Mucosa of rectum (tissue), 2 donors: ENCODE data around the gene ACTN1.

Experiments used
- H3K27ac ChIP-seq, 2 donors: one replicate each; pipeline ENCODE4 v1.7.0; 2013; ENCODE audit warnings: inconsistent platforms in 2 of 2, low read depth in 2 of 2, low read length in 2 of 2
- H3K27me3 ChIP-seq, 2 donors: one replicate each; pipeline ENCODE4 v1.7.0; 2013; ENCODE audit warnings: low read length in 2 of 2; ENCODE audit not compliant: control insufficient read depth in 2 of 2, insufficient read depth in 2 of 2
- H3K36me3 ChIP-seq, 2 donors: one replicate each; pipeline ENCODE4 v1.7.0; 2013; ENCODE audit warnings: low read length in 2 of 2; ENCODE audit not compliant: control insufficient read depth in 2 of 2, insufficient read depth in 2 of 2
- H3K4me1 ChIP-seq, 2 donors: one replicate each; pipeline ENCODE4 v1.7.0; 2013; ENCODE audit warnings: low read length in 2 of 2, mild to moderate bottlenecking in 1 of 2; ENCODE audit not compliant: control insufficient read depth in 2 of 2, insufficient read depth in 2 of 2
- H3K4me3 ChIP-seq, 2 donors: one replicate each; pipeline ENCODE4 v1.7.0; 2013; ENCODE audit warnings: low read length in 2 of 2
- H3K9ac ChIP-seq, 2 donors: one replicate each; pipeline ENCODE4 v1.7.0; 2013; ENCODE audit warnings: low read length in 2 of 2, low read depth in 1 of 2, mild to moderate bottlenecking in 1 of 2
- H3K9me3 ChIP-seq, 2 donors: one replicate each; pipeline ENCODE4 v1.7.0; 2013; ENCODE audit warnings: low read length in 2 of 2; ENCODE audit not compliant: control insufficient read depth in 2 of 2
- donor health status: healthy.
- donor health status: Normal muscosa, but diverticular disease.

ACTN1 gene

GRCh38 chr14:68908201-68908600 lies 70.9 kb downstream of the ACTN1 start:
- no peak overlapping the region for H3K27ac ChIP-seq
- H3K9me3 ChIP-seq, result no peaks in the 10 kb centered on the region
- peaks cover 29 to 40% of the 10 kb centered on the region in 2 donors for H3K36me3 ChIP-seq
- no peaks in the 10 kb centered on the region for H3K27me3 ChIP-seq
- H3K4me1 ChIP-seq, result no peaks in the 10 kb centered on the region
- no peak overlapping the region for H3K4me3 ChIP-seq
- no peak overlapping the region for H3K9ac ChIP-seq

- no peak overlapping the region for H3K27ac ChIP-seq
- no peaks in the 10 kb centered on the region for H3K27me3 ChIP-seq
- no peaks in the 10 kb centered on the region for H3K4me1 ChIP-seq
- peaks cover 42 to 52% of the 10 kb centered on the region in 2 donors for H3K36me3 ChIP-seq
- H3K4me3 ChIP-seq, result no peak overlapping the region
- no peaks in the 10 kb centered on the region for H3K9me3 ChIP-seq
- H3K9ac ChIP-seq, result no peak overlapping the region
These were observed 72.7 kb downstream of the ACTN1 start for GRCh38 chr14:68906439-68906838.

- no peak overlapping the region for H3K9ac ChIP-seq
- no peak overlapping the region for H3K27ac ChIP-seq
- no peak overlapping the region for H3K4me3 ChIP-seq
- H3K9me3 ChIP-seq, result no peaks in the 10 kb centered on the region
- H3K27me3 ChIP-seq, result no peaks in the 10 kb centered on the region
- no peaks in the 10 kb centered on the region for H3K4me1 ChIP-seq
- H3K36me3 ChIP-seq, result peaks cover 48 to 59% of the 10 kb centered on the region in 2 donors
These were observed 73.8 kb downstream of the ACTN1 start for GRCh38 chr14:68905107-68905895.

- Histone ChIP-seq H3K9me3 (no peaks in the 10 kb centered on the region), H3K9ac (no peak overlapping the region), H3K4me1 (no peaks in the 10 kb centered on the region), H3K36me3 (peaks cover 49 to 59% of the 10 kb centered on the region in 2 donors), H3K27me3 (no peaks in the 10 kb centered on the region), H3K27ac (no peak overlapping the region), H3K4me3 (no peak overlapping the region)
These were observed 76.7 kb downstream of the ACTN1 start for GRCh38 chr14:68902357-68902756.

- Histone ChIP-seq H3K4me3 (no peak overlapping the region), H3K27me3 (no peaks in the 10 kb centered on the region), H3K27ac (no peak overlapping the region), H3K9me3 (no peaks in the 10 kb centered on the region), H3K9ac (no peak overlapping the region), H3K4me1 (no peaks in the 10 kb centered on the region), H3K36me3 (peaks cover 40 to 50% of the 10 kb centered on the region in 2 donors)
These were observed 80.0 kb downstream of the ACTN1 start for GRCh38 chr14:68899033-68899603.

- no peaks in the 10 kb centered on the region for H3K9me3 ChIP-seq
- no peak overlapping the region for H3K4me3 ChIP-seq
- no peak overlapping the region for H3K9ac ChIP-seq
- H3K4me1 ChIP-seq, result peaks cover 0 to 3% of the 10 kb centered on the region in 2 donors
- H3K27me3 ChIP-seq, result no peaks in the 10 kb centered on the region
- peaks cover 34 to 48% of the 10 kb centered on the region in 2 donors for H3K36me3 ChIP-seq
- peak overlapping the region in 1 of 2 donors; percentile 39 for H3K27ac ChIP-seq
These were observed 80.7 kb downstream of the ACTN1 start for GRCh38 chr14:68898248-68899032.

GRCh38 chr14:68897559-68898155 lies 81.4 kb downstream of the ACTN1 start:
- peaks cover 0 to 3% of the 10 kb centered on the region in 2 donors for H3K4me1 ChIP-seq
- H3K36me3 ChIP-seq, result peaks cover 32 to 54% of the 10 kb centered on the region in 2 donors
- no peaks in the 10 kb centered on the region for H3K9me3 ChIP-seq
- no peaks in the 10 kb centered on the region for H3K27me3 ChIP-seq
- no peak overlapping the region for H3K4me3 ChIP-seq
- no peak overlapping the region for H3K9ac ChIP-seq
- H3K27ac ChIP-seq, result peak overlapping the region in 1 of 2 donors; percentile 44

- no peaks in the 10 kb centered on the region for H3K9me3 ChIP-seq
- peaks cover 31 to 55% of the 10 kb centered on the region in 2 donors for H3K36me3 ChIP-seq
- no peak overlapping the region for H3K27ac ChIP-seq
These were observed 83.0 kb downstream of the ACTN1 start for GRCh38 chr14:68896132-68896531.

GRCh38 chr14:68894802-68895703 lies 84.0 kb downstream of the ACTN1 start:
- Histone ChIP-seq H3K27me3 (no peaks in the 10 kb centered on the region), H3K36me3 (peaks cover 22 to 56% of the 10 kb centered on the region in 2 donors), H3K9ac (no peak overlapping the region), H3K4me1 (peaks cover 0 to 3% of the 10 kb centered on the region in 2 donors), H3K9me3 (no peaks in the 10 kb centered on the region), H3K27ac (peak overlapping the region in 1 of 2 donors; percentile 32), H3K4me3 (no peak overlapping the region)

More at GRCh38 chr14:68896132-68896531, 83.0 kb downstream of the ACTN1 start:
- Histone ChIP-seq H3K4me1 (peaks cover 0 to 3% of the 10 kb centered on the region in 2 donors), H3K9ac (no peak overlapping the region), H3K27me3 (no peaks in the 10 kb centered on the region), H3K4me3 (no peak overlapping the region)
